Stimulated activated CD8-positive, alpha-beta memory T cell treated with anti-CD3 and anti-CD28 coated beads, Interleukin-4, amount 100 ng/mL, for 1 hour (primary cell): Measurements from ENCODE around the gene KHDC4.
"Not testable (repeated sequence)": the region's sequence is repeated elsewhere in the genome, so short reads cannot be mapped to it uniquely, and the experiment has no call there.

ENCODE experiments used
- DNase-seq, 2 donors: peaks; one replicate each; pipeline ENCODE4 v3.0.0-alpha.2; 2020; ENCODE audit warnings: low read depth in 2 of 2, low spot score in 1 of 2

KHDC4 gene

DNA sequence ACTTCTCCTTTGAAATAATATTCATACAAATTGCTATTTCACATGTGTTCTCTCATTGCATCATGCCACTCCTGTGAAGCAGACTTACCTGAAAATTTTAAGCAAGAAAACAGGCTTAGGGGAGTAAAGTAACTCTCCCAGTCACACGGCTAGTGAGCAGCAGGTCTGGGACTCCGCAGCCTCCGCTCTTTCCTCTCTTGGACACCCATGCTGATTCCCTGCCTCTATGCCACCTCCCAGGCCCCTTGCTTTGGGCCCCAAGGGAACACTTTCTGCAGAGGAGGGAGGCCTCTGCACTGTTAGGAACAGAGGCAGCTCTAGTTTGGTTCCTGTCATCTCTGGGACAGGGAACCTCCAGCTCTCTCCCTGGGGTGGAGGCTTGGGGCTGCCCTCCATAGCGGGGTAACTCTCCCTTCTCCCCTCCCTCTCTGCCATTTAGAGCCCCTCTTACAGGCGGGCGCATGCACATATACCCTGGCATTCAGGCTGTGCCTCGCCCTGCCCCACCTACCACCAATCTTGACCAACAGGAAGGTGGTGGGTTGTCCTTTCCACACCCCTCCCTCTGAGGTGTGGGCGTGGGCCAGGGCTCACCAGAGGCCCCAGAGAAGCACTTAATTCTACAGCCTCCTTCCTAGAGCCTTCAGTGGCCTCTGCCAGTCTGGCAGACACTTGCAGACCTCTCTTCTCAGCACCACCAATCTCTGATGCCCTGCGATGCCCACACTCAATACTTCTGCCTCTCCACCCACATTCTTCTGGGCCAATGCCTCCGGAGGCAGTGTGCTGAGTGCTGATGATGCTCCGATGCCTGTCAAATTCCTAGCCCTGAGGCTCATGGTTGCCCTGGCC is 7.0 kb upstream of the KHDC4 start, which contains the start of gene RXFP4:
TSS of gene RXFP4 (plus strand) at position 646 of the 852 bp plus-strand sequence. CDS start at position 718, 72 bp downstream.
- no peak for DNase-seq

GRCh38 chr1:155940482-155940992 is 6.3 kb upstream of the KHDC4 start:
- DNase-seq: no peak

DNA sequence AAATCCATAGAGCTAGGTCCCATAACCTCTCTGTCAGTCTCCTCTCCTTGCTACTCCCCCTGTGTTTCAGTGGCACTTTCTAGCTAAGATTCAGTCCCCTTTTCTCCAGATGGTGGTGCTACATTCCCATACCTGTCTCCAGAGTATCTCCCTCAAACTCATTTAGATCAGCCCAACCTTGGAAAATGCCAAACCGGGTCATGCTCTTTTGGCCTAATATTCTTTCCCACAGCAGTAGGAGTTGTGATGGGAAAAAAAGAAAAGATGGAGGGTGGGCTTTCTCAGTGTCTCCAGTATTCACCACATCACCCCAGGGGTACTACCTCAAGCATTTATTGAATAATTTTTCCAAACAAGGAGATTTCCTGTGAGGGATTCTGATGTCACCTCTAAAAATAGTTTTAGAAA is 4.0 kb upstream of the KHDC4 start:
- no peak for DNase-seq

- no peak for DNase-seq
Observed at GRCh38 chr1:155934936-155935590, 850 bp upstream of the KHDC4 start.

GRCh38 chr1:155933591-155934096 is 569 bp downstream of the KHDC4 start:
- DNase-seq: no peak

DNA sequence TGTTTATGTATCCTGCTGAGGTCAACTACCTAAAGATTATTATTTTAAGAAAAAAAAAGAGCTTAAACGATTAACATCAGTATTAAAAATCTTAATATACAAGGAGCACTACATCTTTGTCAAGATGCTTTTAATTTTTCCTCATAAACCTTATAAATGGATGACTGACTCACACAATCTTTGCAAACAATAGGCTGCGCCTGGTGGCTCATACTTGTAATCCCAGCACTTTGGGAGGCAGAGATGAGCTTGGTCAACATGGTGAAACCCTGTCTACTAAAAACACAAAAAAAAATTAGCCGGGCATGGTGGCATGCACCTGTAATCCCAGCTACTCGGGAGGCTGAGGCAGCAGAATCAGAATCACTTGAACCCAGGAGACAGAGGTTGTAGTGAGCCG is 1.7 kb downstream of the KHDC4 start:
- no peak for DNase-seq

GRCh38 chr1:155932081-155932480 is 2.1 kb downstream of the KHDC4 start:
- DNase-seq: no peak

DNA sequence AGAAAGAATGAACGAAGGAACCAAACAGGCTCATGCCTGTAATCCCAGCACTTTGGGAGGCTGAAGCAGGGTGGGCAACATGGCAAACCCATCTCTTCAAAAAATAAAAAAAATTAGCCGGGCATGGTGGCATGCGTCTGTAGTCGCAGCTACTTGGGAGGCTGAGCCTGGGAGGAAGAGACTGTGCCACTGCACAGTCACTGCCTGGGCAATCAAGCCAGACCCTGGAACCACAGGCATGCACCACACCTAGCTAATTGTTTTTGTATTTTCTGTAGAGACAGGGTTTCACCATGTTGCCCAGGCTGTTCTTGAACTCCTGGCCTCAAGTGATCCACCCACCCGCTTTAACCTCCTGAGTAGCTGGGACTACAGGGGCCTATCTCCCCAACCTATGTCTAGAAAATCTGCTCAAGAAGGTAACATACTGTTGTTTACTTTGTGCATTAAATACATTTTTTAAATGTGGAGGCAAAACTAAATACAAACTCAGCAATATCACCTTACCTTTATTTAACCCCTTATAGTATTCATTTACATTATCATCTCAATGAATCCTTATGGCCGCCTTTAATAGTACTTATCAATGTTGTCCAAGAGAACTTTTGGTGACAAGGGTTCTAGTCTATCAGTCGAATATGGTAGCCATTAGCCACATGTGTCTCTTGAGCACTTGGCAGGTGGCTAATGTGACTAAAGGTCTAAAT is 2.7 kb downstream of the KHDC4 start:
- DNase-seq: no peak

GRCh38 chr1:155930725-155931124 is 3.5 kb downstream of the KHDC4 start:
- DNase-seq: not testable (repeated sequence)

DNA sequence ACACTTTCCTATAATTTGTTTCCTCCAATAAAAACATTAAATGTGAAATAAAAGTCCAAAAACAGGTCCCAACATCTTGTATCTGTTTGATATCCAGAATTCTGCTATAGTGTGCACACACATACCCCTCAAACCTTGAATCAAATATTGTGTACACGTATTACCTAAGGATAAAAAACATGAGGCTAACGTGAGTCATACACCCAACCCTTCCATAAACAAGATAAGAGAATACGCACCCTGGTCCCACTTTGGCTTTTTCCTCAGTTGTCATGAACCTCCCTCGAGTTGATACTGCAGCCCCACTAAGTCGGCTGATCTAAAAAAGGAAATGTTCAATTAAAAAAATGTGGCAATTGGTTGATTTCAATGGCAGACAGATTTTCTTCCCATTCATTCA is 5.2 kb downstream of the KHDC4 start:
- no peak for DNase-seq

DNA sequence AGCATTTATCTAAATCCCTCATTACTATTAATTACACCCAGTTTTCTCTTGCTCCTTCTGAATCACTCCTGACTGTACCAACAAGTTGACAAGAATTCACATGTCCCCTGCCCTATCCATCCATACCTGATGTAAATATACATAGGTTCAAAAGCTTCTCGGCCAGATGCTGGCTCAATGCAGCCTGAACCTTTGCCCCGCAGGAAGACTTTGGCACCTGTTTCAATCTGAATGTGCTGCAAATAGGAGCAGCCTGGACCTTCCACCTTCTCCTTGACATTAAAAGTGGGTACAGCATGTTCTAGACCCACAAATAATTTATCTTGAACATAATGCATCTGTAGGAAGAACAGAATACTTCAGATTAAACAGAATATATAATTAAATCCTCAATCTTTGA is 8.7 kb downstream of the KHDC4 start:
- DNase-seq: no peak

- DNase-seq: no peak
Observed at GRCh38 chr1:155920717-155921116, 13.5 kb downstream of the KHDC4 start.

GRCh38 chr1:155919801-155920200 is 14.4 kb downstream of the KHDC4 start:
- DNase-seq: no peak

DNA sequence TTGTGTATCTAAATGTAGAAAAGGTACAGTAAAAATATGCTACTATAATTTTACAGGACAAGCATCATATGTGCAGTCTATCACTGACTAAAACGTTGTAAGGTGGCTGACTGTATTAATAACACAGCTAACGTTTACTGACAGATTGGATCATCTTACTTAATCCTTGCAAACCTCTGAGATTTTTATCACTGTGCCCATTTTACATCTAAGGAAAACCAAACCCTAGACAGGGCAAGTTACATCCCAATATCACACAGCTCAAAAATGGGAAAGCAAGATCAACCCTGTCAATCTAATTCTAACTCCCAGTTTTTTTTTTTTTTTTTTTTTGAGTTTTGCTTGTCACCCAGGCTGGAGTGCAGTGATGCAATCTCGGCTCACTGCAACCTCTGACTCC is 15.6 kb downstream of the KHDC4 start:
- no peak for DNase-seq

GRCh38 chr1:155913969-155914757 is 20.1 kb downstream of the KHDC4 start:
- DNase-seq: no peak

DNA sequence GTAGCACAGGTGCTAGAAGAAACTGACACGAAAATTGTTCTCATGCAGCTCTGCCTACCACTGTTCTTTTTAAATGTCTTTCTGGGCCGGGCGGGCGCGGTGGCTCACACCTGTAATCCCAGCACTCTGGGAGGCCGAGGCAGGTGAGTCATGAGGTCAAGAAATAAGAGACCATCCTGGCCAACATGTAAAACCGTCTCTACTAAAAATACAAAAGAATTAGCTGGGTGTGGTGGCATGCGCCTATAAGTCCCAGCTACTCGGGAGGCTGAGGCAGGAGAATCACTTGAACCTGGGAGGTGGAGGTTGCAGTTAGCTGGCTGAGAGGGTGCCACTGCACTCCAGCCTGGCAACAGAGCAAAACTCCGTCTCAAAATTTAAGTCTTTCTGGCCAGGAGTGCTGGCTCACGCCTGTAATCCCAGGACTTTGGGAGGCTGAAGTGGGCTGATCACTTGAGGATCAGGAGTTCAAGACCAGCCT is 22.1 kb downstream of the KHDC4 start:
- DNase-seq: no peak

DNA sequence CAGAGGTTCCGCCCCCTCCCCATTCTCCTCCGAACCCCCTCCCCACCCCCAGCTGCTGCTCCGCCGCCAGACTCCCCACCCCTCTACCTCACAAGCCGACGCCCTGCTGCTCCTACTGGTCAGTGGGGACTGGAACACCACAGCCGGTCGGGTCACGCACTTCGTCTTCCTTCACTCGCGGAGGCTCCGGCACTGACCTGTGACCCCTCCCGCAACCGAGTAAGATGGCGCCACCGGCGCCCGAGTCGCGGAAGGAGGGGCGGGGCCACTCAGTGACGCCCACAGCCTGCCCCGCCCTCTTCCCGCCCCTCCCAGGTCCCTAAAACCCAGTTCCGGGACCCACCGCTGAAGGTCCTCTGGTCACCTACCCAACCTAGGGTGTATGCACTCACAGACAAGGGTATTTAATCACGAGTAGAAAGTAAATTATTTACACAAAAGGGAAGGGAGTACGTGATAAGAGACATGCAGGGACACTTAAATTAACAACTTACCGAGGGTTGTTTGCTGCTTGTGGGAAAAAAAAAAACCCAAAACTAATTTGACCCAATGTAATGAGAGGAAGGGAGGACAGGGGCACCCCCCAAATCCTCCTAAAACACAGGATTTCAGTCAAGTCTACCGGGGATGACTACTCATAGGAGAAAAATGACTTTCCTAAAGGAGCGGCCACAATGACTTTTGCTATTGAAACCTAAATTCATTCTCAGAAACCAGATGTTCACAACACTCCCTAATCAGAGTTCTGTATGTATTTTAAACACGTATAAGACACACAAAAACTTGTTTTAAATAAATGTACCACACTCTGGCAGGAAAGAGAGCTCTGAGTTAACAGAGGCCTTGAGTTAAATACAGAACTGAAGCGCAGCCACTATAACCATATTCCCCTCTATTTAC is 22.8 kb downstream of the KHDC4 start, which contains the start of gene RIT1:
TSS of gene RIT1 (minus strand) at position 194 of the 900 bp plus-strand sequence. CDS start 588 bp downstream, outside the sequence.
- peak; percentile 68 to 73 for DNase-seq

DNA sequence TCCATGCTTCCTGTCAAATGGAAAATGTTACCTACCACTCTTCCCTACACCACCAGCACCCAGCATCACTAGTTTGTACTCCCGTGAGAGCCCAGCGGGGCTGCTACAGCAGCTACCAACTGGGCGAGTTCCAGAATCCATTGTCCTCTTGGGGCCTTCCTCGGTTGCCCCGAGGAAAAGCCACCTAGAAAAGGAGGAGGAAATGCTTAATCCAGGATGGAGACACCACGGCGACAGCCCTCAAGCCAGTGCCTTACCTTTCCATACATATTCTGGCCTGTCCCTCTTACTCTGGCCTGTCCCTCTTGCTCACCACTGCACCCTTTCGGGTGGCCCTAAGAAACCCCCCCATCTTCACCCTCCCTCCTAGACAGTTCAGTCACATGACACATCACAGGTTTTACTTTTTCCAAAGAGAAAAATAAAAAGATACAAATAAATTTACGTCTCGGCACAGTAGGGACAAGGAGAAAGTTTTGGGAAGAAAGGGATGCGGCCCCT is 23.5 kb downstream of the KHDC4 start:
- no peak for DNase-seq

DNA sequence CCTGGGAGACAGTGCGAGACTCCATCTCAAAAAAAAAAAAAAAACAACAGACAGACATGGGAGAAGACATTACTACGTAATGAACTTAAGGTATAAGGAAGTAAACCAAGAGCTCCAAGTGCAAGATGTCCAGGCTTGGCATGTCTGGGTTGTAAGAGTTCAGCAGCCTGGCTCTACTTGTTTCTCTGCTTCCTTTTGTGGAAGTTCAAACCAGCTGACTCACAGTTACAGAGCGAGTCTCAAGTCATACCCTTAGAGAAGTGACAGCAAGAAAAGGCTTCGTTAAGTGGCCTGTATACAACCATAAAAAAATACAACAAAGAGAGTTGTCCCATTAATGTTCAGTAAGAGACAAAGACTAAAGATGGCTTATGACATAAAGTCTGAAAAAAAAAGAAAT is 24.3 kb downstream of the KHDC4 start:
- no peak for DNase-seq
